Measurements from ENCODE around the gene SSH2. TPM values are rescaled to one million over a fixed set of nuclear protein-coding genes. Genes with fewer than 3 reads are reported as not detected.

SSH2 gene
- total and polyA plus RNA-seq, 2 of the 13 experiments (the other 11 are each of a cell fraction or from before 2014, with no cell fraction given): 6.0 to 6.4 TPM

- ChIA-PET CTCF (ENCODE audit: low intra/inter-chr PET ratio, low total read pairs) (no interaction called here), POLR2A (no interaction called here)
- no peak for DNase-seq (ENCODE audit: low spot score)
- no peaks in the 10 kb centered on the region for H3K4me1 ChIP-seq (ENCODE audit: insufficient read depth, low read length)
- no TSS peak for BruUV-seq (replicated peaks)
- H3K4me2 ChIP-seq (ENCODE audit: low read depth, low read length): no peak overlapping the region
- in situ Hi-C loops (cut with HindIII; ENCODE audit: extremely low pct_ligation_motif_present, low pct_unique_long_range_greater_than_20kb) (loop anchor here (10.0 kb wide), 1 partner anchor 58 kb away; no protein-coding TSS in a partner anchor), intact Hi-C loops (cut with micrococcal nuclease; ENCODE audit: unreplicated experiment) (no loop called here)
- WGBS (ENCODE audit: low lambda C conversion rate): 89% methylated on average over 5 of the region's 5 CpGs
- no peak overlapping the region for H3K9ac ChIP-seq (ENCODE audit: insufficient read depth, low read depth, low read length)
- no peak for TF ChIP-seq ZFAT (CRISPR knock-in tag; conservative IDR thresholded peaks at IDR 0.05)
- no peaks in the 10 kb centered on the region for H4K20me1 ChIP-seq (ENCODE audit: insufficient read depth, low read length)
- H3K4me3 ChIP-seq (replicated peaks in 1 of 3; ENCODE audit: insufficient read depth in 1 of 3, low read depth in 2 of 3, low read length in 3 of 3): no peak overlapping the region
- ATAC-seq: no peak
- H3K27me3 ChIP-seq (ENCODE audit: control insufficient read depth in 1 of 2, insufficient read depth in 2 of 2, low read length in 2 of 2): no peaks in the 10 kb centered on the region
- no peak overlapping the region for H3K27ac ChIP-seq (ENCODE audit: extremely low read length, insufficient read depth, low read length)
- no peaks in the 10 kb centered on the region for H3K36me3 ChIP-seq (replicated peaks in 1 of 2; ENCODE audit: control insufficient read depth in 1 of 2, insufficient read depth in 2 of 2, low read length in 2 of 2)
- no peak overlapping the region for H2AFZ ChIP-seq (ENCODE audit: low read length)
- no peaks in the 10 kb centered on the region for H3K9me3 ChIP-seq (ENCODE audit: low read length)
- FAIRE-seq: no peak
- no peaks in the 10 kb centered on the region for H3K79me2 ChIP-seq (ENCODE audit: insufficient read depth, low read length)
Measured at GRCh38 chr17:29836643-29837042, 93.4 kb downstream of the SSH2 start.

GRCh38 chr17:29835435-29836351 is 94.3 kb downstream of the SSH2 start:
- Histone ChIP-seq H3K27ac (ENCODE audit: extremely low read length, insufficient read depth, low read length) (no peak overlapping the region), H3K4me3 (replicated peaks in 1 of 3; ENCODE audit: insufficient read depth in 1 of 3, low read depth in 2 of 3, low read length in 3 of 3) (no peak overlapping the region), H3K36me3 (replicated peaks in 1 of 2; ENCODE audit: control insufficient read depth in 1 of 2, insufficient read depth in 2 of 2, low read length in 2 of 2) (no peaks in the 10 kb centered on the region), H3K9me3 (ENCODE audit: low read length) (no peaks in the 10 kb centered on the region), H3K79me2 (ENCODE audit: insufficient read depth, low read length) (no peaks in the 10 kb centered on the region), H3K9ac (ENCODE audit: insufficient read depth, low read depth, low read length) (no peak overlapping the region), H3K27me3 (ENCODE audit: control insufficient read depth in 1 of 2, insufficient read depth in 2 of 2, low read length in 2 of 2) (no peaks in the 10 kb centered on the region), H3K4me2 (ENCODE audit: low read depth, low read length) (no peak overlapping the region), H2AFZ (ENCODE audit: low read length) (no peak overlapping the region), H3K4me1 (ENCODE audit: insufficient read depth, low read length) (no peaks in the 10 kb centered on the region), H4K20me1 (ENCODE audit: insufficient read depth, low read length) (no peaks in the 10 kb centered on the region)
- 94% methylated on average over 10 of the region's 10 CpGs for WGBS (ENCODE audit: low lambda C conversion rate)
- DNase-seq (ENCODE audit: low spot score) (no peak), FAIRE-seq (no peak), ATAC-seq (no peak)
- CTCF ChIA-PET (ENCODE audit: low intra/inter-chr PET ratio, low total read pairs): no interaction called here
- intact Hi-C loops (cut with micrococcal nuclease; ENCODE audit: unreplicated experiment): no loop called here
- POLR2A ChIA-PET: no interaction called here
- in situ Hi-C loops (cut with HindIII; ENCODE audit: extremely low pct_ligation_motif_present, low pct_unique_long_range_greater_than_20kb): loop anchor here (10.0 kb wide), 1 partner anchor 59 kb away; no protein-coding TSS in a partner anchor
- no TSS peak for BruUV-seq (replicated peaks)
- TF ChIP-seq STAG1 (CRISPR knock-in tag; IDR thresholded peaks at IDR 0.05) (no peak), ZNF101 (CRISPR knock-in tag; IDR thresholded peaks at IDR 0.05; ENCODE audit: borderline replicate concordance, low read depth) (no peak), ZNF841 (CRISPR knock-in tag; IDR thresholded peaks at IDR 0.05; ENCODE audit: borderline replicate concordance) (no peak), ZNF20 (CRISPR knock-in tag; IDR thresholded peaks at IDR 0.05) (no peak), NCOR1 (IDR thresholded peaks at IDR 0.05; ENCODE audit: borderline replicate concordance, low read length) (no peak), MTF2 (CRISPR knock-in tag; IDR thresholded peaks at IDR 0.05; ENCODE audit: borderline replicate concordance) (no peak), GLMP (CRISPR knock-in tag; IDR thresholded peaks at IDR 0.05; ENCODE audit: borderline replicate concordance) (no peak), HDAC6 (IDR thresholded peaks at IDR 0.05; ENCODE audit: low read depth, low read length) (no peak), DMAP1 (CRISPR knock-in tag; IDR thresholded peaks at IDR 0.05) (no peak)
- TF ChIP-seq, protein P1, sequence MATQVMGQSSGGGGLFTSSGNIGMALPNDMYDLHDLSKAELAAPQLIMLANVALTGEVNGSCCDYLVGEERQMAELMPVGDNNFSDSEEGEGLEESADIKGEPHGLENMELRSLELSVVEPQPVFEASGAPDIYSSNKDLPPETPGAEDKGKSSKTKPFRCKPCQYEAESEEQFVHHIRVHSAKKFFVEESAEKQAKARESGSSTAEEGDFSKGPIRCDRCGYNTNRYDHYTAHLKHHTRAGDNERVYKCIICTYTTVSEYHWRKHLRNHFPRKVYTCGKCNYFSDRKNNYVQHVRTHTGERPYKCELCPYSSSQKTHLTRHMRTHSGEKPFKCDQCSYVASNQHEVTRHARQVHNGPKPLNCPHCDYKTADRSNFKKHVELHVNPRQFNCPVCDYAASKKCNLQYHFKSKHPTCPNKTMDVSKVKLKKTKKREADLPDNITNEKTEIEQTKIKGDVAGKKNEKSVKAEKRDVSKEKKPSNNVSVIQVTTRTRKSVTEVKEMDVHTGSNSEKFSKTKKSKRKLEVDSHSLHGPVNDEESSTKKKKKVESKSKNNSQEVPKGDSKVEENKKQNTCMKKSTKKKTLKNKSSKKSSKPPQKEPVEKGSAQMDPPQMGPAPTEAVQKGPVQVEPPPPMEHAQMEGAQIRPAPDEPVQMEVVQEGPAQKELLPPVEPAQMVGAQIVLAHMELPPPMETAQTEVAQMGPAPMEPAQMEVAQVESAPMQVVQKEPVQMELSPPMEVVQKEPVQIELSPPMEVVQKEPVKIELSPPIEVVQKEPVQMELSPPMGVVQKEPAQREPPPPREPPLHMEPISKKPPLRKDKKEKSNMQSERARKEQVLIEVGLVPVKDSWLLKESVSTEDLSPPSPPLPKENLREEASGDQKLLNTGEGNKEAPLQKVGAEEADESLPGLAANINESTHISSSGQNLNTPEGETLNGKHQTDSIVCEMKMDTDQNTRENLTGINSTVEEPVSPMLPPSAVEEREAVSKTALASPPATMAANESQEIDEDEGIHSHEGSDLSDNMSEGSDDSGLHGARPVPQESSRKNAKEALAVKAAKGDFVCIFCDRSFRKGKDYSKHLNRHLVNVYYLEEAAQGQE (IDR thresholded peaks at IDR 0.05; ENCODE audit: borderline replicate concordance in 1 of 2, low read depth in 1 of 2, low read length in 2 of 2): no peak

All from HepG2 (cell line).